HepG2 (cell line): Measurements from ENCODE around the gene DFFA. TPM values are rescaled to one million over a fixed set of nuclear protein-coding genes. Genes with fewer than 3 reads are reported as not detected.

ENCODE experiments used
- ATAC-seq: fragments of 200-7000 bp; cut with Tn5 transposase; 3 replicates; pipeline ENCODE4 v1.9.1; 2020; ENCODE audit warnings: mild to moderate bottlenecking, moderate library complexity
- BruUV-seq: library from RNA; stranded (reverse); fragments of 400-500 nt; replicated peaks from 2 replicates; lab custom pipeline; 2021; lab: Mats Ljungman, UMichigan
- CTCF ChIA-PET: fragments of 300-600 bp; formaldehyde crosslinking; extraction: SDS; loops from one replicate; lab custom pipeline; 2021; ENCODE audit warnings: low total read pairs, inconsistent platforms, low intra/inter-chr PET ratio; lab: Yijun Ruan, JAX
- POLR2A ChIA-PET: fragments of 350-600 bp; sonication (Branson Sonifier 250); formaldehyde crosslinking; loops from one replicate; lab custom pipeline; 2020; ENCODE audit warnings: antibody characterized with exemption, inconsistent platforms; lab: Yijun Ruan, JAX
- DNase-seq: peaks from one replicate; pipeline ENCODE4 v3.0.0-alpha.2; 2015; ENCODE audit warnings: low spot score
- FAIRE-seq: peaks from 3 replicates; lab custom pipeline; 2011; peaks lifted over from hg19 to GRCh38; lab: Jason Lieb, UNC
- H2AFZ ChIP-seq: one replicate; pipeline ENCODE4 v1.6.1; 2011; ENCODE audit warnings: low read length, inconsistent platforms
- H3K27ac ChIP-seq: fragments of 300-600 bp; 3 replicates; pipeline ENCODE4 v1.8.0; 2011; ENCODE audit warnings: mixed run types, mild to moderate bottlenecking, mixed read lengths, low read length, inconsistent platforms; ENCODE audit not compliant: insufficient read depth; ENCODE audit errors: extremely low read length
- H3K27me3 ChIP-seq, 2 experiments: fragments of 200-600 bp in 1 of 2; 2 replicates in 1 of 2; 3 replicates in 1 of 2; pipeline versions ENCODE4 v1.6.0 to v1.8.0; 2011; ENCODE audit warnings: low read length in 2 of 2, mild to moderate bottlenecking in 2 of 2, moderate library complexity in 2 of 2, inconsistent platforms in 1 of 2; ENCODE audit not compliant: insufficient read depth in 2 of 2, control insufficient read depth in 1 of 2
- H3K36me3 ChIP-seq, 2 experiments: fragments of 200-600 bp in 1 of 2; replicated peaks in 1 of 2; 2 replicates in 1 of 2; 3 replicates in 1 of 2; pipeline versions ENCODE4 v1.5.1 to v1.8.0; 2011; ENCODE audit warnings: low read length in 2 of 2, inconsistent platforms in 1 of 2; ENCODE audit not compliant: insufficient read depth in 2 of 2, control insufficient read depth in 1 of 2
- H3K4me1 ChIP-seq: 2 replicates; pipeline ENCODE4 v1.5.1; 2012; ENCODE audit warnings: low read length, inconsistent platforms; ENCODE audit not compliant: insufficient read depth
- H3K4me2 ChIP-seq: 2 replicates; pipeline ENCODE4 v1.6.0; 2011; ENCODE audit warnings: low read depth, low read length, inconsistent platforms
- H3K4me3 ChIP-seq, 3 experiments: fragments of 200-600 bp in 1 of 3; sonication (generic), shearing (Covaris generic) in 1 of 3; replicated peaks in 1 of 3; 2 replicates each; pipeline ENCODE4 v1.5.1; 2011 to 2016; ENCODE audit warnings: low read length in 3 of 3, inconsistent platforms in 2 of 3, low read depth in 2 of 3, mild to moderate bottlenecking in 2 of 3, control low read depth in 1 of 3, mixed read lengths in 1 of 3; ENCODE audit not compliant: insufficient read depth in 1 of 3
- H3K79me2 ChIP-seq: one replicate; pipeline ENCODE4 v1.6.1; 2011; ENCODE audit warnings: low read length, inconsistent platforms; ENCODE audit not compliant: insufficient read depth
- H3K9ac ChIP-seq: 2 replicates; pipeline ENCODE4 v1.6.0; 2011; ENCODE audit warnings: mild to moderate bottlenecking, low read depth, low read length, inconsistent platforms; ENCODE audit not compliant: insufficient read depth
- H3K9me3 ChIP-seq: 2 replicates; pipeline ENCODE4 v1.5.1; 2012; ENCODE audit warnings: mild to moderate bottlenecking, low read length
- H4K20me1 ChIP-seq: 2 replicates; pipeline ENCODE4 v1.6.0; 2011; ENCODE audit warnings: inconsistent platforms, mild to moderate bottlenecking, low read length, moderate library complexity; ENCODE audit not compliant: insufficient read depth
- CBX5 ChIP-seq: sonication (generic); formaldehyde crosslinking; IDR thresholded peaks from 2 replicates; pipeline ENCODE4 v1.4.0; 2020; ENCODE audit warnings: missing genetic modification reagents, borderline replicate concordance
- DNMT3B ChIP-seq: conservative IDR thresholded peaks from 2 replicates; pipeline ENCODE4 v1.6.1; 2016; ENCODE audit warnings: missing biosample characterization, control low read depth
- GATA4 ChIP-seq: sonication (generic); IDR thresholded peaks from 2 replicates; pipeline ENCODE4 v1.6.1; 2016; ENCODE audit warnings: antibody characterized with exemption, low read depth, borderline replicate concordance
- KDM5A ChIP-seq: fragments of 200-600 bp; sonication (generic); IDR thresholded peaks from 2 replicates; pipeline ENCODE4 v1.7.0; 2018; ENCODE audit warnings: antibody characterized with exemption, mild to moderate bottlenecking, low read length, borderline replicate concordance
- REPIN1 ChIP-seq: sonication (generic); formaldehyde crosslinking; IDR thresholded peaks from 2 replicates; pipeline ENCODE4 v1.8.0; 2022; ENCODE audit warnings: missing genetic modification reagents, low read depth, mild to moderate bottlenecking, borderline replicate concordance
- ZFX ChIP-seq: sonication (generic); formaldehyde crosslinking; IDR thresholded peaks from 2 replicates; pipeline ENCODE4 v1.4.0; 2020; ENCODE audit warnings: mild to moderate bottlenecking, low read depth, missing genetic modification reagents, moderate library complexity
- ZNF703 ChIP-seq: sonication (generic); formaldehyde crosslinking; IDR thresholded peaks from 2 replicates; pipeline ENCODE4 v1.5.1; 2020; ENCODE audit warnings: missing genetic modification reagents, mild to moderate bottlenecking, moderate library complexity, borderline replicate concordance
- ZNF709 ChIP-seq: sonication (generic); formaldehyde crosslinking; IDR thresholded peaks from 2 replicates; pipeline ENCODE4 v1.5.0; 2020; ENCODE audit warnings: mild to moderate bottlenecking, missing genetic modification reagents
- WGBS: methylation state at CpG from one replicate; pipeline ENCODE4 v1.1.6; 2017; ENCODE audit warnings: low lambda C conversion rate; 5-methylcytosine and 5-hydroxymethylcytosine counted together
- in situ Hi-C: cut with HindIII; loops from 2 replicates; pipeline ENCODE4 v1.10.0; 2017; ENCODE audit warnings: low pct_unique_long_range_greater_than_20kb; ENCODE audit not compliant: extremely low pct_ligation_motif_present
- intact Hi-C: fragments of 100-400 bp; cut with micrococcal nuclease; formaldehyde crosslinking; loops from one replicate; pipeline ENCODE4 v1.10.0; 2022; ENCODE audit not compliant: unreplicated experiment
- polyA plus RNA-seq, 8 experiments: library from polyadenylated mRNA; depleted of rRNA in 3 of 8; stranded (reverse) in 7 of 8; unstranded in 1 of 8; fragments of >200 nt; fragmentation: Illumina TruSeq in 4 of 8; extraction: Trizol in 4 of 8; gene quantifications; 2 replicates each; pipeline versions ENCODE4 v1.2.1 to v1.2.3, GENCODE V29; 2011 to 2016; ENCODE audit warnings: low read depth in 4 of 8, missing spikeins in 1 of 8, mixed read lengths in 1 of 8; ENCODE audit not compliant: insufficient read depth in 1 of 8
- total RNA-seq, 5 experiments: library from RNA; depleted of rRNA; stranded (reverse); fragments of >200 nt; fragmentation: Illumina TruSeq; extraction: Trizol; gene quantifications; 2 replicates each; pipeline ENCODE4 v1.2.3, GENCODE V29; 2016; ENCODE audit warnings: low read depth in 1 of 5
- TF ChIP-seq, protein P1 (sequence below): sonication (generic); formaldehyde crosslinking; IDR thresholded peaks from 2 replicates; pipeline ENCODE4 v1.5.0; 2020; ENCODE audit warnings: mild to moderate bottlenecking, missing genetic modification reagents, borderline replicate concordance
- TF ChIP-seq, protein P2 (sequence below): IDR thresholded peaks from 2 replicates; pipeline ENCODE4 v1.6.1; 2018; ENCODE audit warnings: missing genetic modification reagents
- TF ChIP-seq, protein P3 (sequence below): sonication (generic); formaldehyde crosslinking; IDR thresholded peaks from 2 replicates; pipeline ENCODE4 v1.8.1; 2023; ENCODE audit warnings: mild to moderate bottlenecking, moderate library complexity, missing genetic modification reagents
- TF ChIP-seq, protein P4 (sequence below): sonication (generic); formaldehyde crosslinking; IDR thresholded peaks from 2 replicates; pipeline ENCODE4 v1.8.1; 2023; ENCODE audit warnings: mild to moderate bottlenecking, missing genetic modification reagents, borderline replicate concordance
- TF ChIP-seq, protein P5 (sequence below), 2 experiments: sonication (generic) in 1 of 2; formaldehyde crosslinking in 1 of 2; IDR thresholded peaks; 2 replicates each; pipeline versions ENCODE4 v1.4.0 to v1.6.1; 2018 to 2020; ENCODE audit warnings: missing genetic modification reagents in 2 of 2, borderline replicate concordance in 1 of 2, low read depth in 1 of 2, mild to moderate bottlenecking in 1 of 2, missing biosample characterization in 1 of 2

Gene DFFA
- total and polyA plus RNA-seq, 2 of the 13 experiments (the other 11 are each of a cell fraction or from before 2014, with no cell fraction given): 16.5 to 33.9 TPM

DNA sequence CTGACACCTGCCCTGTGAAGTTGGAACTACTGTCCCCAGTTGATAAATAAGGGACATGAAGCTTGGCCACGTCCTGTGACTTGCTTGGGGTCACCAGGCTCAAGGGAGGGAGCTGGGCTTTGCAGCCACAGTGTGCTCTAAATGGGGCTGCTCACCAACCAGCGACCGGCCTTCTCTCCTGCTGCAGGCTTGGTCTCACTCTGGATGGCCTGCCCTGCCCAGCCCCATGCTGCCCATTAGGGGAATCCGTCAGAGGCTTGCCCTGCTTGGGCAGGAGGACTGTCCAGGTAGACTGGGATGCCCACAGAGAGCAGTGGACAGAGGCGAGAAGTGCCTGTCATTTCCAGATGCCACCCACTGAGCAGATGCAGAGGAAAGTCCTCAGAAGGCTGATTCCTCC lies 43.3 kb downstream of the DFFA start:
- in situ Hi-C loops: loop anchor here (5.0 kb wide), 1 partner anchor 52 kb away; no protein-coding TSS in a partner anchor
- H2AFZ ChIP-seq: no peak overlapping the region
- H4K20me1 ChIP-seq: no peaks in the 10 kb centered on the region
- TF ChIP-seq, protein P1, sequence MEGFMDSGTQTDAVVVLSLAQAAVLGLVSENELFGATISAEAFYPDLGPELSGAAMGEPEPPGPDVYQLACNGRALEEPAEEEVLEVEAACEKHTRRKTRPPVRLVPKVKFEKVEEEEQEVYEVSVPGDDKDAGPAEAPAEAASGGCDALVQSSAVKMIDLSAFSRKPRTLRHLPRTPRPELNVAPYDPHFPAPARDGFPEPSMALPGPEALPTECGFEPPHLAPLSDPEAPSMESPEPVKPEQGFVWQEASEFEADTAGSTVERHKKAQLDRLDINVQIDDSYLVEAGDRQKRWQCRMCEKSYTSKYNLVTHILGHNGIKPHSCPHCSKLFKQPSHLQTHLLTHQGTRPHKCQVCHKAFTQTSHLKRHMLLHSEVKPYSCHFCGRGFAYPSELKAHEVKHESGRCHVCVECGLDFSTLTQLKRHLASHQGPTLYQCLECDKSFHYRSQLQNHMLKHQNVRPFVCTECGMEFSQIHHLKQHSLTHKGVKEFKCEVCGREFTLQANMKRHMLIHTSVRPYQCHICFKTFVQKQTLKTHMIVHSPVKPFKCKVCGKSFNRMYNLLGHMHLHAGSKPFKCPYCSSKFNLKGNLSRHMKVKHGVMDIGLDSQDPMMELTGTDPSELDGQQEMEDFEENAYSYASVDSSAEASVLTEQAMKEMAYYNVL (CRISPR knock-in tag): no peak
- TF ChIP-seq, protein P2, sequence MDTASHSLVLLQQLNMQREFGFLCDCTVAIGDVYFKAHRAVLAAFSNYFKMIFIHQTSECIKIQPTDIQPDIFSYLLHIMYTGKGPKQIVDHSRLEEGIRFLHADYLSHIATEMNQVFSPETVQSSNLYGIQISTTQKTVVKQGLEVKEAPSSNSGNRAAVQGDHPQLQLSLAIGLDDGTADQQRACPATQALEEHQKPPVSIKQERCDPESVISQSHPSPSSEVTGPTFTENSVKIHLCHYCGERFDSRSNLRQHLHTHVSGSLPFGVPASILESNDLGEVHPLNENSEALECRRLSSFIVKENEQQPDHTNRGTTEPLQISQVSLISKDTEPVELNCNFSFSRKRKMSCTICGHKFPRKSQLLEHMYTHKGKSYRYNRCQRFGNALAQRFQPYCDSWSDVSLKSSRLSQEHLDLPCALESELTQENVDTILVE: no peak
- TF ChIP-seq ZFX (CRISPR knock-in tag): no peak
- TF ChIP-seq, protein P3, sequence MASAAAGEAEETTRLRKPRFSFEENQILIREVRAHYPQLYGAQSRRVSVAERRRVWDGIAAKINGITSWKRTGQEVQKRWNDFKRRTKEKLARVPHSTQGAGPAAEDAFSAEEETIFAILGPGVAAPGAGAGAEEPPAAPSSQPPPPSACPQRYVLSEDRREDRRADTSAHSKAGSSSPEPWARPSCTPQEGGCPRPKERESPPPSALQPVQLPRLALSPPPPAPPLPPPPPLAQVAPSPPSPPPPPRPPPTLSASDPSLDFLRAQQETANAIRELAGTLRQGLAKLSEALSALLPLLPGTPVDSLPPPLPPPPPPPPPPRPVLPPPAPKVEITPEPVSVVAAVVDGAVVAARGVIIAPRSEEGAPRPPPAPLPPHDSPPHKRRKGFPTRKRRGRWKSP (CRISPR knock-in tag): no peak
- no peak for TF ChIP-seq CBX5 (CRISPR knock-in tag)
- TF ChIP-seq, protein P4, sequence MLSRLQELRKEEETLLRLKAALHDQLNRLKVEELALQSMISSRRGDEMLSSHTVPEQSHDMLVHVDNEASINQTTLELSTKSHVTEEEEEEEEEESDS (CRISPR knock-in tag): no peak
- TF ChIP-seq ZNF709 (CRISPR knock-in tag): no peak
- no peak for TF ChIP-seq ZNF703
- TF ChIP-seq KDM5A: no peak
- no peak for TF ChIP-seq DNMT3B (CRISPR knock-in tag)
- TF ChIP-seq REPIN1 (CRISPR knock-in tag): no peak
- TF ChIP-seq, protein P5, sequence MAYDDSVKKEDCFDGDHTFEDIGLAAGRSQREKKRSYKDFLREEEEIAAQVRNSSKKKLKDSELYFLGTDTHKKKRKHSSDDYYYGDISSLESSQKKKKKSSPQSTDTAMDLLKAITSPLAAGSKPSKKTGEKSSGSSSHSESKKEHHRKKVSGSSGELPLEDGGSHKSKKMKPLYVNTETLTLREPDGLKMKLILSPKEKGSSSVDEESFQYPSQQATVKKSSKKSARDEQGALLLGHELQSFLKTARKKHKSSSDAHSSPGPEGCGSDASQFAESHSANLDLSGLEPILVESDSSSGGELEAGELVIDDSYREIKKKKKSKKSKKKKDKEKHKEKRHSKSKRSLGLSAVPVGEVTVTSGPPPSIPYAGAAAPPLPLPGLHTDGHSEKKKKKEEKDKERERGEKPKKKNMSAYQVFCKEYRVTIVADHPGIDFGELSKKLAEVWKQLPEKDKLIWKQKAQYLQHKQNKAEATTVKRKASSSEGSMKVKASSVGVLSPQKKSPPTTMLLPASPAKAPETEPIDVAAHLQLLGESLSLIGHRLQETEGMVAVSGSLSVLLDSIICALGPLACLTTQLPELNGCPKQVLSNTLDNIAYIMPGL (CRISPR knock-in tag; IDR thresholded peaks at IDR 0.05; ENCODE audit: borderline replicate concordance in 1 of 2, low read depth in 1 of 2): no peak
- no peak for TF ChIP-seq GATA4
- TF ChIP-seq, all 625 proteins: peak for 0
- peaks cover 57% of the 10 kb centered on the region for H3K4me1 ChIP-seq
- no peak overlapping the region for H3K4me2 ChIP-seq
- H3K27ac ChIP-seq: no peak overlapping the region
- no peak for FAIRE-seq
- no peak overlapping the region for H3K4me3 ChIP-seq
- WGBS: 20% methylated on average over 1 of the region's 5 CpGs
- H3K36me3 ChIP-seq: no peaks in the 10 kb centered on the region
- no peak overlapping the region for H3K9ac ChIP-seq
- no TSS peak for BruUV-seq
- intact Hi-C loops: loop anchor here (1.0 to 2.0 kb wide), 2 partner anchors 52 to 218 kb away; partner anchors contain the start of gene KIF1B
- ChIA-PET CTCF (interaction anchor here (1.4 to 4.5 kb wide), 3 partner anchors 51 to 66 kb away, joined by 5 to 46 read pairs (median 9); no protein-coding TSS in a partner anchor), POLR2A (interaction anchor here (2.1 kb wide), 1 partner anchor 30 kb away, joined by 8 read pairs; the partner anchor contains the start of gene PGD)
- peaks cover 5% of the 10 kb centered on the region for H3K79me2 ChIP-seq
- no peaks in the 10 kb centered on the region for H3K9me3 ChIP-seq
- DNase-seq: no peak
- ATAC-seq: no peak
- H3K27me3 ChIP-seq: no peaks in the 10 kb centered on the region
